GM18508 (cell line): ENCODE results near the gene SP2.

ENCODE experiments used
- ATAC-seq: cut with Tn5 transposase; IDR thresholded peaks from one replicate; pipeline ENCODE4 v1.9.1; 2021; ENCODE audit warnings: moderate number of reproducible peaks; ENCODE audit not compliant: insufficient read depth, unreplicated experiment

Gene SP2

DNA sequence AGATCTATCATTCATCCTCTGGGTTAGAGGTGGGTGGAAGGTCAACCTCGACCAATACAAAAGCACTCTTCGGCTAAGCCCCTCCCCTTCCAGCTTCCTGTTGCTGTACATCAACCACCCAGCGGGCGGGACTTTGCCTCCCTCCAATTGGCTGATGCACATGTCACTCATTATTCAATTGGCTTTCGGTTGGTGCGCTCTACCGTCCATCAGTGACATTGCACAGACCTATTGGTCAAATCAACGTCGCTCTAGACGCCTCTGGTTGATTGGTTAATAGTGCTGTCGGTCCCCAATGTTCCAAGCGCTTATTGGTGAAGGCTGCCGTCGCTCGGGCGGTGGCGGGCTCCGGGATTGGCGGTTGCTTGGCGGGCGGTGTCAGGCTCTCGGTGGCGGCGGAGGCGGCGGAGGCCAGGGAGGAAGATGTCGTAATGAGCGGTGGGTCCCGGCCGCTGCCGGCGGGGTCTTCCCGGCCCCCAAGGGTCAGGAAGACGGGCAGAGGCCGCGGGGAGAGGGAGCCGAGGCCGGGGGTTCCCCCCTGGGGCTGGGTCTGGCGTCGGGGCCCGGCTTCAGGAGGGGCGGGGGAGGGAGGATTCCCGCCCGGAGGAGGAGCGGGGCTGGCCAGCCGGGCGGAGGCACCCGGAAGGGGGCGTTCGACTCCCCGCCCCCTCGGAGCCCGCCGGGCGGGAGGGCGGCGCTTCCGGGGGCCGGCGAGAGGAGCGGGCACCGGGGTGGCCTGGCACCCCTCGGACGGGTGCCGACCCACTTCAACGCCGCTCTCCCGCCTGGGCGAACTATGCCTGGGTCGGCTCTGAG lies at the start of gene SP2:
Gene SP2, plus strand, starts transcription at position 381 of the 816 bp plus-strand sequence. Its CDS starts 51 bp downstream, at position 432.
- ATAC-seq = peak; percentile 88

DNA sequence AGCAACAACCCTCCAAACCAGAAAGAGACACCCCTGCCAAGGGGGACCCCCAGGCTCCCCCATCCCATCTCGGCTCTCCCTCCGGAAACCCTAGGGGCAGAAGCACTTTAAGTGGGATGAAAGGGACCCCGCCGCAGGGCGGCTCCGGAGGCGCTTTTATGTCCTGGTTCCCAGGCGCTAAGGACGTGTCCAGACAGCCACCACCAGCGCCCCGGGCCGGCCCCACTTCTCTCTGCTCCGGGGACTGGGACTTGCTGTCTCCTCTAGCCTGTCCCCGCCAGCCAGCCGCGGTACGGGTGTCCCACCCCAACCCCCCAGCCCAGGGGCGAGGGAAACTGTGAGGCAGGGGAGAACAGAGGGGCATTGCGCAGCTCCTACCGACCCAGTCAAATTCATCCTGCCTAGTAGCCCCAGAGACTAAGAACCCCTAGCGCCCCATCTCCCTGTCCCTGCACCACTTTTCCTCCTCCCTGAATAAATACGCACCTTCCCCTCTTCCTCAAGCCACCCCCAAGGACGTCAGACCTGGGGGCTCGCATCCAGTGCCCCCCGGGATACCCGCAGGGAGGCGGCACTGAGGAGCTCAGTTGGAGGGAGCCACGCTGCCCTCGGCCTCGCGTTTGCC lies 49.2 kb upstream of the SP2 start:
- ATAC-seq = no peak

DNA sequence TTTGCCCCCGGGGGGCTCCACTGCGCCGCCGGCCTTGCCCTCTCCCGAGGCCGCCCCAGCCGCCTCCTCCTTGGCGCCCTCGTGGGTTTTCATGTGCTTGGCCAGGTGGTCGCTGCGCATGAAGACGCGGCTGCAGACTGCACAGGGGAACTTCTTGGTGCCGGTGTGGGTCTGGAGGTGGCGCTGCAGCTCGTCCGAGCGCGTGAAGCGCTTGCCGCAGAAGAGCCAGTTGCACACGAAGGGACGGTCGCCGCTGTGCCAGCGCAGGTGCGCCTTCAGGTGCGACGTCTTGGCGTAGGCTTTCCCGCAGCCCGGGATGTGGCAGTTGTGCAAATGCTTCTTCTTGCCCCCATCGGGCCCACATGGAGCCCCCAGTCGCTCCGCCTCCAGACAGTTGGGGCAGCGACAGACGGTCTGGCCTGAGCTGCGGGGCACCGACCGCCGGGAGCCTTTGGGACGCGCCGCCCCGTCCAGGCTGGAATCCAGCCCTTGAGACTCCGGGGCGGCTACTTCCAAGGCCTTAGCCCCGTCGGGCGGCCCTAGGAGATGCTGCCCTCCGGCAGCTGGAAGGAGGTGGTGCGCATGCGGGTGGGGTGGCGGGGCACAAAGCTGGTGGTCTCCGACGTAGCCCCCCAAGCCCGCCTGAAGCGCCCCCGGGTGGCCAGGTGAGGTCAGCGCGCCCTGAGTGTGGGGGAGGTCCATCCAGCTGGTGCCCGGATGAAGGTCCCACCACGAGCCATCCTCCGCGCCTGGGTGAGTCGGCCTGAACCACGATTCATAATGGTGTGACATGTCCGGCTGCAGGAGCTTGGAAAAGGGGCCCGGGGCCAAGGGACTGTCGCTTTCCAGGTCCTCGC lies 48.5 kb upstream of the SP2 start:
- ATAC-seq = no peak

DNA sequence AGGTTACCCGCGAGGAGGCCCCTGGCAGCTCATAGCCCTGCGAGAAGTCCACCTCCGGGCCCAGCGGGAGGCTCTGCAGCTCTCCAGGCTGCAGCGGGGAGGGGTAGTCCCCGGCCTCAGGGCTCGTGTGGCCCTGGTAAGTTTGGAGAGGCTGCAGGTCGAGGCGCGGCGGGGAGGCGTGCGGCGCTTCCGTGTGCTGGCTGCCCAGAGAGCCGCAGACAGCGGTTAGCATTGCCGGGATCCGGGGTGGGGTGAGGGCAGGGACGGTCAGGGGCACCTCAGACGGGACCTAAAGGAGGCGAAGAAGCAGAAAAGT lies 47.9 kb upstream of the SP2 start:
- no peak for ATAC-seq

DNA sequence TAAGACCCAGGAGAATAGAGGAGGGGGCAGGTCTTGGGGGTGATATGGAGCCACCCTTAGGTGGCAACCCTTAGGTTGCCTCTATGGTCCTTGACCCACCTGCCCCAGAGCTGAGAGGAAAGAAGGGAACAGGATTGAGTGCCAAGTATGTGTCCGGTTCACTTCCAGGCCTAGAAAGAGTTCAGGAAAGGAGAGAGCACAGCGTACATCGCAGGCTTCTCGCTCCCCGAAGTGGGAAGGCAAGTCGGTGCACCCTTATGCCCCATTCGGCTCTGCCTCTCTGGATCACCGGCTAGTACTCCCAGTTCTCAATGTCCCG lies 45.7 kb upstream of the SP2 start:
- no peak for ATAC-seq

DNA sequence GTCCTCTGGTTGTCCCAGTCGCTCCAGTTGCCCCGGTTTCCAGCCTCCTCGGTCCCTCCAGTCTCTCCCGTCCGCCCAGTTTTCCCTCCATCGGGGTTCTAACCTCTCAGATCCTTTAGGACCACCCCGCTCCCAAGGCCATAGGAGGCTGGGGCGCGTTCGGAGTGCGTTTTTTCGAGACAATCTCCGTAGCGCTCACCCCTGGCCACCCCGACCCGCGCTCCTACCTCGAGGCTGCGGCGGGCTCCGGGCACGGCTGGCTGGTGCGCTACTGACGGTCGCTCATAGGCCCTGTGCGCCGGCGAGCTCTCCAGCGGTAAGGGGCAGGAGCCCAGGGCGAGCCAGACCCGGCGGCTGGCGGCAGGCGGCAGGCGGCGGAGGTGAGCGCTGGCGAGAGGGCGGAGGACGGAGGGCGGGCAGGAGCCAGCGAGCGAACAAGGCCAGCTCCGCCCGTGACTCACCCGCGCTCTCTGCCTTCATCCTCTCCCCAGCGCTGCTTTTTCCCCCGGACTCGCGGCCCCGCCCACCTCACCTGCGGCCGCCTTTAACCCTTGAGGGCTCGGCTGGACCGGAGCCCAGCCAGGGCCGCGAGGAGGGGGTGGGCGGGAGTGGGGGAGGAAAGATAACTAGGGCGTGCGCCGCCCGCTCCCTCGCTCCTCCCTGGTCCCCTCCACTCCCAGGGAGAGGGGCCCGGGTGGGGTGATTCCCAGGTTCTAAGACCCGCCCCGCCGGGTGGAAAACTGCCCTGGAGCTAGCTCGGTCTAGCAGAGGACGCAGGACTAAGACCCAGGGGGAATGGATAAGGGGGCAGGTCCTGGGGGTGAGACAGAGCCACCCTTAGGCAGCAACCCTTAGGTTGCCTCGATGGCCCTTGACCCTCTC lies 45.1 kb upstream of the SP2 start, which contains the start of gene SP6:
Gene SP6, minus strand, starts transcription at position 472 of the 882 bp plus-strand sequence. CDS start 2,734 bp downstream, outside the sequence.
- no peak for ATAC-seq

DNA sequence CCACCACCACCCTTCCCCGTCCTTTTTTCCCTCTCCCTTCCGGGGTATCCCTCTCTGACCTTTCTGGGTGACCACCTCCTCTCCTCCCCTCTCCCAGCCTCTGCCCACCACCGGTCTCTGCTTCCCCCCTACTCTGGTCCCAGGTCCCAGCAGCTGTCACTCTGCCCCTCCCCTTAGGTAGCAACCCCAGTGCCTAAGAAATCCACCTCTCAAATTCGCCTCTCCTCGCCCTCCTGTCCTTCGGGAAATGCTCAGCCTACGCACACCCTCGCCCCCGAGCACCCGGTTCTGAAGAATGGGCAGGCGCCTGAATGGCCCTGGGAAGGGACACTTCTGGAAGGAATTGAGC lies 44.3 kb upstream of the SP2 start:
- ATAC-seq = no peak

DNA sequence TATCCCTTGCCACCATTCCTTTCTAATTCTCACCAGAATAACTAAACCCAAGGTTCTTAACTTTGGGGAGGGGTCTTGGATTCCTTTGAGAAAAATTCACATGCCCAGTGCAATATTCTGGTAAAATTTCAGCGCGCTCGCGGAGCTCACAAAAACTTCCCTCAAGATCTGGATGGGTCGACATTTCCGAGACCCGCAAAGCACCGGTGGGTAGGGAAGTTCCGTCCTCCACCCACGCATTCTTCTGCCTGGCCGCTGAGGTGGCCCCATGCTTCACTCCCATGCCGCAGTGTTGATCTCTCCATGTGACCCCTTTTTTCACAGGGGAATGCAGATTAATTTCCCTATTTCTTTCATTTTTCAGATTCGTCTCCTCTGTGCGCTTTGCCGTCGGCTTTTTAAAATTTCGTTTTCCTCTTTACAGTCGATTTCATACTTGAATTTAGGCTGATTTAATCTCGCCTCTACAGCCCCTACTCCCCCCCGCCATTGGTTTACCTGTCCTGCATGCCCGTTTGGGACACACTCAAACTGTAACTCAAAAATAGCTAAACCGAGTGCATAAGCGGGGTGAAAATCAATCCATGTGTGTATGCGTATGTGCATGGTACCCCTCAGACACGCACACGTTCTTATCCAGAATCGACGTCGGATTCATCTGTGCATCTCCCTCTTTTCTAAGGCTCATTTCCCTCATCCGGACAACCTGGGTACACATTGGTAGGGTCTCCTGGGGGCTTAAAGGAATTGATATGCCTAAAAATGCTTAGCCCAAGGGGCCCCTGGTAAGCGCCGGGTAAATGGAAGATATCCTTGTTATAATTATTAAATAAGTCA lies 43.7 kb upstream of the SP2 start:
- no peak for ATAC-seq

DNA sequence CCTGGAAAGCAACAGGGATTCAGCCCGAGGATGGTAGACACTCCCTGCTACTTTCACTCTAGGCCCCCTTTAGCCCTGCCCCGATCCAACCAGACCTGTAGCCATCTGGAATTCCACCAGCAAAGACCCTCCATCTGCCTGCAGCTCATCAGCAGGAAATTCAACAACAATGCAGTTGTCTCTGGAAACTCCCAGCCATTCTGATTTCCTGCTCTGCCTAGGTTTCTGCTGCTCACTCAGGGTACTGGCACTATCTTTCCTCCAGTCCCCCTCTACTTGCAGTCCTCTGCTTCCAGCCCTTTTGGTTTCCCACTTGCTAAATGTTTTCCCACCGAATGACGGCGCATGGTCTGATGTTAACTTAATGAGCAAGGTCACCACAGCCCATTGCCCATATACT lies 42.4 kb upstream of the SP2 start:
- ATAC-seq = no peak

DNA sequence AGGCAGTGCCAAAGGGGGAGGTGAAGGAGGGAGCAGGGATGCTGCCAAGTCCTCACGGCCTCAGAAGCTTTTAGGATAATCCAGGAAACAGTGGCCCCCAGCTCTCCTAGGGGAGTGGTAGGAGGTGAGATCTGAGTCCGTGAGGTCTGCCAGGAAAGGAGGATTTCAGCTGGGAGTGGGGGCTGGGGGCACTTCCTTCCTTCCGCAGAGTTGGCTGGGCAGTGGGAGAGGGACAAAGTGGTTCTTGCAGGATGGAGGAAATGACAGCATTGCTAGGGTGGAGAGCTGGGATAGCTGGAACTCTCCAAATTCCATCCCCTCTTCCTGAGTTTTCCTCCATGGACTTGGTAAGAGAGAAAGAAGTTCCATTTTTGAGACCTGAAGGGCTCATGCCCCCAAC lies 40.3 kb upstream of the SP2 start:
- ATAC-seq = no peak

DNA sequence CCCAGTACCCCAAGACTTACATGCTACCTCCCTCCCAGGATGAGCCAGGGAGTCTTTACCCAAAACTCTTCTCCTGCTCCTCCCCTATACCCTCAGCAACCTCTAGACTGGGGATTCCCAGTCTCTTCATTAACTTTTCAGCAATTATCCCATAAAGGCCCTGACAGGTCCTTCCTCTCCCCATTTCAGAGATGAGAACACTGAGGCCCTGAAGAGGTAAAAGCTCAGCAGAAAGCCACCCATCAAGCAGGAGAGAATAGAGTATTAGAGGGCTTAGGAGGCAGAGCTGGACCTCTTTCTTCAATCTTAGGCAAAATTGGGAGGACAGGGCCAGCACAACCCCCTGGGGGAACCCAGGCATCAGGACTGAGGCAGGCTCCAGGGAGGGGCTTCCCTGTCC lies 39.2 kb upstream of the SP2 start:
- ATAC-seq = no peak

DNA sequence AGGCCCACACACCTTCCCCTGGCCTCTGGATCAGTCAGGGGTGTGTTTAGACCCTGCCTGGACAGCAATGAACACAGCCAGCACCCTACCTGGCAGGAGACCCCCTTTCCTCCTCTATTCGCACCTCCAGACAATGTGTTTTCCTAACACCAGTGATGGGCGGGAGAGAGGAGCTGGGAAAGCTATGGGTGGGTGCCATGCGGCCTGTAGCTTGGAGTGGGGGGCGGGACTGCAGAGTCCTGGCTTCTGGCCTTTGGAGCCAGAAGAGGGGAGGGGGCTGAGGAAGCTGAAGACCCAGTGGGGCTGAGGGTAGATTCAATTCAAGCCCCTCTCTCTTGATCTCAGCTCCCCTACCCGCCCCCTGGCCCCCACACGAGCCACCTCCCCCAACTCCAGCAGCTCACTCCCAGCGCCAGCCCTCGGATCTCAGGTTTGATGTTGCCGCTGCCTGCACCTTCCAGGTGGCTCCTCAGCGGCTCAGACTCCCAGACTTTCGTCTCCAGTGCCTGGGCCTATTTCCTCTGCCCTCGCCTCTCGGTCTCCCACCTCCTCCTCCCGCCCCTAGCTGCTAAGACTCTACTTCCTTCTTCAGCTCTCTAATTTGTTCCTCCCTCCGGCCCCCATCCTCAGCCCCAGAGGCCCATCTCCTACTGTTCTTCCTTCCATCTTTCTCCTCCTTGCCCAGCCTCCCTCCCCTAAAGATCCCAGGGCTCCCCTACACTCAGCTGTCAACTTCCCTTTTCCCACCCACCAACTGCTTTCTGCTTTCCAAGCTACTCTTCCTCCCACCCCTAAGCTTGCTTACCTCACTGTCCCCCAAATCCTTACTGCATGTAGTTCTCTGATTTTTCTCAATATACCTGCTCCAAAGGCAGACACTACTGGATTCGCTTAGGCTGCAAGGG lies 38.2 kb upstream of the SP2 start:
- ATAC-seq = no peak

DNA sequence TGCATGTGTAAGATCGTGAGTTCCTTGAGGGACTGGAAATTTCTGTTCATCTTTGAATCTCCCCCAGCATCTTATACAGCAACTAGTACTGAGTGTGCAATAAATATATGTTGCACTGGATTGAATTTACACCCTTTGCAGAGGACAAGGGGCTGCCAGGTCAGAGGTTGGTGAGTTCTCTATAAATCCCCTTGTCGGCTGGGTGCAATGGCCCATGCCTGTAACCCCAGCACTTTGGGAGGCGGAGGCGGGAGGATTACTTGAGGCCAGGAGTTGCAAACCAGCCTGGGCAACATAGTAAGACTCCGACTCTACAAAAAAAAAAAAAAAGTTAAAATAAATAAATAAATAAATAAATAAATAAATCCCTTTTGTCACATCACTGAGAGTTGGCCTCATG lies 35.6 kb upstream of the SP2 start:
- no peak for ATAC-seq

DNA sequence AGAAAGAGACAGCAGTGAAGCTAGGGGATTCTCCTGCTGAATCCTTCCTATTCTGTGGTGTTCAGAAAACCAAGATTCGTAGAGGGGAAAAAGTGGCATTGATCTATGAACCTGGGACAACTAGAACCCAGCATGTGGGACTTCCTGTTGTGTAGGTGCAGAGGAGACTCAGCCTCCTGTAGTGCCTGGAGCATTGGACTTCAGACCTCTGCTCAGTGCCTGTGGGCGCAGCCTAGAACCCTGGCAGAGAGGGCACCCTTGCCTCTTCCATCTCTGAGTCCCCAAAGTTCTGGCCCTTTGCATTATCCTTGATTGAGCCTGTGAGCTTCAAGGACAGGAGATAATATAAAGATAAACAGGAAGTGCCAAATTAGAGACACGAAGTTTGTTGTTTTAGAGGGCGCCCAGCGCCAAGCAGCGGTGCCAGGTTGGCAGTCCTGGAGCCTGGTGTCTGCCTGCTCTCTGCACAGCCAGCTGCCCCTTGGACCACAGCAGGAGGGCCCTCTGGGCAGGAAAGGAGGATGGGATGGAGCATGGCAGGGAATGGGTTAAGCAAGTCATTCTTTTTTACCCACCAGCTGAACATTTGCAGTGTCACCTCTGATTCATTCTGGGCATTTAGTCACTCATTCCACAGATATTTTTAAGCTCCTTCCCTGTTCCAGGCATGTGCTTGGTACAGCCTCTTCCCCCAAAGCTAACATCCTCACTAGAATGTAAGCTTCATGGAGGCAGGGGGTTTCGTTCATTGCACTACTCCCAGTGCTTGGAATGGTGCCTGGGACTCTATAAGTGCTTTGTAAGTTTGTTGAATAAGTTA lies 33.2 kb upstream of the SP2 start:
- no peak for ATAC-seq

DNA sequence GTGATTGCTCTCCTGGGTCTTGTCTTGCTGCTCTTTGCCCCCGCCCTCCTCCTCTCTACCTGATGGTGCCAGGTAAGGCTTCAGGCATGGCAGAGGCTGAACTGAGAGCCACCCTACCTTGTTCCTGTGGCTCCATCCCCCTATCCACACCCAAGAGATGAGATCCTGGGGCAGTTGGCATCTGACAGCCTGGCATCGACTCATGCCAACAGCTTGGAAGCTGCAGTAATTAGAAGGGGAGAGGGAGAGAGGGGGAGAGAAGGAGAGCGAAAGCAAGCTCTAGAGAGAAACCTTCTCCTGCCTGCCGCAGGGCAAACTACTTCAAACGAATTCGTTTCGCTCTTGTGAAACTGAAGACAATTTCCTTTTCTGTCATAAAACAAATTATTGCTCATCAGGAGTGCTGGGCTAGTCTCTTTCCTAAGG lies 31.2 kb upstream of the SP2 start:
- no peak for ATAC-seq

DNA sequence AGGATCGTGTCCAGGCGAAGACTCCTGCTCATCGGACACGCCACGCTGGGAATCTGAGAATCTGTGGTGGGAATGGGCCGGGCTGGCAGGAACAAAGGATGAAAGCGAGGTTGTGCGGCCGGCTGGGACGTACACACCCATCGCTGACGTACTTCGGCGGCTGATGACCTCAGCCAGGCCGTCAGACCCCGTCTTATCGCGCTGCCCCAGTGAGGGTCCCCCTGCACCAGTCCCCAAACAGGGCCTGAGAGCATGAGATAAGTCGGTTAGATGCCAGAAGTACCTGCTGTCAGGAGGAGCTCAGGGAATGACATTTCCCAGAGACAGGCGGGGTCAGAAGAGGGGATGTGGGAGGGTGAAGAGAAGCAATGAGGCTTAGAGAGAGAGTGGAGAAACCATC lies 29.1 kb upstream of the SP2 start:
- ATAC-seq = no peak

DNA sequence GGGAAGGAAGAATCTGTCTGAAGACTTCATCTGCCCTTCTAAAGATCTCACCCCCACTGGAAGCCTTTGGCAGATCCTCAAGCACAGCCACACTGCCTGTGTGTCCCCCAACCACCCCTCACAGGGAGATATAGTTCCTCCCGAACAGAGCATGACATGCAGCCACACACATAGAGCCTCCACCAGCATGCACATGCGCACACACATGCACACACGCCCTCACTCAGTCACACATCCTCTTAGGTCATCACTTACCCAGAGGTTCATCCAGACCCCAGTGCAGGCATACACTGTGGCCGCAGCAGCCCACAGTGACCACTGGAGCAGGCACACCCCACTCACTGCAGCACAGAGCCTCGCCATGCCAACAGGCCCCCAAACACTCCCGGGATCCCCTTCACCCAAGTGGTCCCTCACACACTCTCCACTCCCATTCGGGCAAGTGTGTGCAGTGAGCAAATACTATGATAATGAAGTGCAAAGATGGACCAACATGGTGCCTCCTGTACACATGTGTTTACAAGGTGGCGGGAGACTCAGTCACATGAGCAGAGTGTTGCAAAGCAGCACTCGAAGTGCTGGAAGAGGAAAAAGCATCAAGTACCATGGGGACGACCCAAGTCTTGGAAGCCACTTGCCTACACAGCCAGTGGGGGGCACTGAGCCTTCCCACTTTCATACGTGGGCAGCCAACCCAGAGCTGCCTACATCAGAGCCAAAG lies 28.1 kb upstream of the SP2 start:
- ATAC-seq = no peak
